Loucy (cell line): ENCODE data around the gene DMXL1.

ENCODE experiments used
- CTCF ChIP-seq: fragments of 200-600 bp; sonication (generic); conservative IDR thresholded peaks from 2 replicates; pipeline ENCODE4 v1.5.1; 2014; ENCODE audit warnings: mild to moderate bottlenecking, antibody characterized with exemption, low read length
- EZH2phosphoT487 ChIP-seq: fragments of 200-600 bp; IDR thresholded peaks from 2 replicates; pipeline ENCODE4 v1.6.1; 2018; ENCODE audit warnings: antibody characterized with exemption, mild to moderate bottlenecking, moderate library complexity, borderline replicate concordance

GRCh38 chr5:119166026-119166425 lies 95.1 kb downstream of the DMXL1 start:
- no peak for TF ChIP-seq CTCF
- TF ChIP-seq EZH2phosphoT487, result no peak
